Measurements from ENCODE around the gene AGBL3. TPM values are rescaled to one million over a fixed set of nuclear protein-coding genes. Genes with fewer than 3 reads are reported as not detected.
"Not testable (repeated sequence)": the region's sequence is repeated elsewhere in the genome, so short reads cannot be mapped to it uniquely, and the experiment has no call there.

AGBL3 gene
- total and polyA plus RNA-seq, 3 donors from 2014 or later: 10.0 to 21.6 (median 13.9) TPM

DNA sequence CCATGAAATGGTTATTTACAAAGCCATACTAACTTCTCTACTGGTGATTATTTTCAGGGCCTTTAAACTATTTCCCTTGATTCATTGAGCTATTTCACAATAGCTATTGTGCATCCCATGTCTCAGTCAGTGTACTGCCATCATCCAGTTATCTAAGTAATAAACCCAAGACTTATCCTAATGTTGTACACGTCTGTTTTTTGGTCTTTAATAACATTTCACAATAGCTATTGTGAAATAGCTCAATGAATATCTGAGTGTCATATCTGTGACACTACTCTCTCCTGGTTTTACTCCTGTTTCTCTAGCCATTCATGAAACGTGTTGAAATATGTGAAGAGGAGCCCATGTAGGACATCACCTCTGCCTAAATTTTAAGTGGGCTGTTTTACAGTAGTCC lies 125.1 kb downstream of the AGBL3 start:
- no peak overlapping the region for H3K4me3 ChIP-seq
- no peaks in the 10 kb centered on the region for H3K9me3 ChIP-seq
- H3K27me3 ChIP-seq: no peaks in the 10 kb centered on the region
- intact Hi-C loops (cut with DNase I; ENCODE audit: low total_unique reads): no loop called here
- H3K4me1 ChIP-seq: no peaks in the 10 kb centered on the region
- no peak for TF ChIP-seq POLR2A (IDR thresholded peaks at IDR 0.05)
- no peak for TF ChIP-seq CTCF (IDR thresholded peaks at IDR 0.05)
- no peak for DNase-seq
- WGBS, 2 donors: 78 to 81% methylated on average over 2 of the region's 2 CpGs
- no peak overlapping the region for H3K27ac ChIP-seq
- no peaks in the 10 kb centered on the region for H3K36me3 ChIP-seq (ENCODE audit: low read depth, missing control alignments)

DNA sequence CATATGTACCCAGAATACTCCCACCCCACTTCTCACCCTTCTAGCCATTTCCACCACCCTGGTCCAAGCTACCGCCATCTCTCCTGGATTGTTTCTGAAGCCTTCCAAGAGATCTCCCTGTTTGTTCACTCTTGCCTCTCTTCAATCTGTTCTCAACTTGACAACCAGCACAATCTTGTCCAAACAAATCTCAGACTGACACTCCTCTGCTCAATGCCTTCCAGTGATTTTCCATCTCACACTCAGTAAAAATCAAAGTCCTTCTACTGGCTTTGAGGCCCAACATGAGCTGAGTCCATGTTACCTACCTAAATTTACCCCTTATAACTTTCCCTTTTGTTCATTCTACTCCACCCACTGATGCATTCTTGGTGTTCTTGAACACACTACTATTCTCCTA lies 128.3 kb downstream of the AGBL3 start:
- 89 to 92% methylated on average over 1 of the region's 1 CpG for WGBS, 2 donors

DNA sequence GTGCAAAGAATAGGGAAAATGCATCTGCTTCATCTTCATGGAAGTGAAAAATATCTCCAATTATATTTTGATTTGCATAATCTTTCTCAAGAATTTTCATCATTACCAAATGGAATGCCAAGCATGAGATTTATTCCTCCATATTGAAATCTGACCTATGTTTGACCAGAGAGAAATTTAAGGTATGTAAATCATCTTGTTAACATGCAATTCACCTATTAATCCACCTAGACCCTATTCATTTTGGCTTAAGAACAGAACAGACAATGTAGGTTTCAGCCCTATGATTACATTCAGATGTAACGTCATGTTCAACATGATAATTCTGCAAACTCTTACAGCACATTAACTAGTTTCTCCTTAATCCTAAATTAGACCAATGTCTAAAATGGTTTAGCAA lies 130.8 kb downstream of the AGBL3 start:
- TF ChIP-seq POLR2A (IDR thresholded peaks at IDR 0.05): no peak
- no peak for TF ChIP-seq CTCF (IDR thresholded peaks at IDR 0.05)
- Histone ChIP-seq H3K36me3 (ENCODE audit: low read depth, missing control alignments) (no peaks in the 10 kb centered on the region), H3K4me3 (no peak overlapping the region), H3K27me3 (no peaks in the 10 kb centered on the region), H3K27ac (no peak overlapping the region), H3K4me1 (no peaks in the 10 kb centered on the region), H3K9me3 (no peaks in the 10 kb centered on the region)
- no peak for DNase-seq
- intact Hi-C loops (cut with DNase I; ENCODE audit: low total_unique reads): no loop called here
- 82 to 95% methylated on average over 1 of the region's 1 CpG for WGBS, 2 donors

More for the DNA sequence above, 128.3 kb downstream of the AGBL3 start:
- DNase-seq: no peak
- no peak for TF ChIP-seq POLR2A (IDR thresholded peaks at IDR 0.05)
- no peak for TF ChIP-seq CTCF (IDR thresholded peaks at IDR 0.05)
- Histone ChIP-seq H3K9me3 (no peaks in the 10 kb centered on the region), H3K4me3 (no peak overlapping the region), H3K36me3 (ENCODE audit: low read depth, missing control alignments) (no peaks in the 10 kb centered on the region), H3K27me3 (no peaks in the 10 kb centered on the region), H3K27ac (no peak overlapping the region), H3K4me1 (no peaks in the 10 kb centered on the region)
- intact Hi-C loops (cut with DNase I; ENCODE audit: low total_unique reads): no loop called here

DNA sequence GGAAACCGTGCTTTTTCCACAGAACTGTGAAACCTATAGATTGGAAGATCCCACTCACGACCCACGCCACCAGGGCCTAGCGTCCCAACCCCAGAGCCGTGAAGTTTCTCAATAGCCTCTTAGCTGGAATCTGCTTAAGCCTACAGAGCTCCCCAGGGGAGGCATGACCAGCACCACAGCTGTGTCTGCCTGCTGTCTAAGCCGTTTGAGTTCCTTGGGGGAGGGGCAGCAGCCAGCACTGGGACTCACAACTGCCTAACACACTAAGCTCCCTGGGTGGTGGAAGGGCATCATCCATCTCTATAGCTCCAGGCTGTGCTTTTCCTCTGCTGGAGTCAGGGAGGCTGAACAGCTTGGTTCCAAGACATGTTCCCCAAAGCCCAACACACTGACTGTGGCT lies 135.6 kb downstream of the AGBL3 start:
- no peaks in the 10 kb centered on the region for H3K4me1 ChIP-seq
- no peaks in the 10 kb centered on the region for H3K9me3 ChIP-seq
- no peaks in the 10 kb centered on the region for H3K36me3 ChIP-seq (ENCODE audit: low read depth, missing control alignments)
- H3K4me3 ChIP-seq: no peak overlapping the region
- no peaks in the 10 kb centered on the region for H3K27me3 ChIP-seq
- 81 to 98% methylated on average over 5 to 6 of the region's 6 CpGs for WGBS, 2 donors
- H3K27ac ChIP-seq: no peak overlapping the region
- no peak for TF ChIP-seq CTCF (IDR thresholded peaks at IDR 0.05)
- no peak for TF ChIP-seq POLR2A (IDR thresholded peaks at IDR 0.05)
- intact Hi-C loops (cut with DNase I; ENCODE audit: low total_unique reads): no loop called here
- DNase-seq: no peak

- intact Hi-C loops (cut with DNase I; ENCODE audit: low total_unique reads); H3K36me3 ChIP-seq (ENCODE audit: low read depth, missing control alignments); H3K27me3 ChIP-seq; H3K4me1 ChIP-seq; H3K9me3 ChIP-seq; H3K27ac ChIP-seq; H3K4me3 ChIP-seq; DNase-seq: not testable (repeated sequence)
- WGBS, 2 donors: 90 to 94% methylated on average over 3 of the region's 3 CpGs
Measured at GRCh38 chr7:135124631-135125030, 138.3 kb downstream of the AGBL3 start.
